Measurements from ENCODE around the gene SLC11A1.

SLC11A1 gene

DNA sequence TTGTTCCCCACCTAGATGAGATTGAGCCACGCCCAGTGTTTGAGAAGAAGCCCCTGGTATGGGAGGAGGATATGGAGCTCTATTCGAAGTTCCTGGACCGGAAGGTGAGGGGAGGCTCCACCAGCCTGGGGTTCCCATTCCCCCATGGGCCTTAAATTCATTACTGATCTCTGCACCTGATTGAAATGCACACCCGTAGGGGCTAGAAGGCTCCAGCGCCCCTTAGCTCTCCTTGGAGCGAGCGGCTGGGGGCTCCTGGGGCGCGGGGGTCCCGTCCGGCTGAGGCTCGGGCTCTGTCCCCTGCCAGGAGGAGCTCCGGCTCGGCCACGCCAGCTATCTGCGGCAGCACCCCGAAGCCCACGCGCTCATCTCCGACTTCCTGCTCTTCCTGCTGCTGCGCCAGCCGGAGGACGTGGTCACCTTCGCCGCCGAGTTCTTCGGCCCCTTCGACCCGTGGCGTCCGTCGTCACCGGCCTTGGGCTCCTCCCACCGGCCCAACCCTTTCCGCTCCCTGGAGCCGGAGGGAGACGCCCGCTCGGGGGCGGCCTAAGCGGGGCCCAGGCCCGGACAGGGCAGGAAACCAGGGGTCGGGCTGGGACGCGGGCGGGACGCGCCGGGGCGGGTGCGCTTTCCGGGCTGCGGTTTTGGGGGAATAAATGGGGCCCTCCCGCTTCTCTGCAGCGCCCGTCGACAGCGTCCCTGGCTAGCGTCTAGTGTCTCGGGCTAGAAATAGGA is 14.5 kb upstream of the SLC11A1 start:
- DNase-seq = no peak

DNA sequence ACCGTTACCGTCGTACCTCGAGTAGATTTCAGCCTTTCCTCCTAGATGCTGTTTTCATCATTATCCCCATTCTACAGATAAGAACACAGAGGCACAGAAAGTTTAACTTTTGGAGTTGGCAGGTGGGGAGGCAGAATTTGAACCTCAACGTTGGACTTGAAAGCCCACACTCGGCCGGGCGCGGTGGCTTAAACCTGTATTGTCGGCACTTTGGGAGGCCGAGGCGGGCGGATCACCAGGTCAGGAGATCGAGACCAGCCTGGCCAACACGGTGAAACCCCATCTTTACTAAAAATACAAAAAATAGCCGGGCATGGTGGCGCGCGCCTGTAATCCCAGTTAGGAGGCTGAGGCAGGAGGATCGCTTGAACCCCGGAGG is 13.9 kb upstream of the SLC11A1 start:
- no peak for DNase-seq

DNA sequence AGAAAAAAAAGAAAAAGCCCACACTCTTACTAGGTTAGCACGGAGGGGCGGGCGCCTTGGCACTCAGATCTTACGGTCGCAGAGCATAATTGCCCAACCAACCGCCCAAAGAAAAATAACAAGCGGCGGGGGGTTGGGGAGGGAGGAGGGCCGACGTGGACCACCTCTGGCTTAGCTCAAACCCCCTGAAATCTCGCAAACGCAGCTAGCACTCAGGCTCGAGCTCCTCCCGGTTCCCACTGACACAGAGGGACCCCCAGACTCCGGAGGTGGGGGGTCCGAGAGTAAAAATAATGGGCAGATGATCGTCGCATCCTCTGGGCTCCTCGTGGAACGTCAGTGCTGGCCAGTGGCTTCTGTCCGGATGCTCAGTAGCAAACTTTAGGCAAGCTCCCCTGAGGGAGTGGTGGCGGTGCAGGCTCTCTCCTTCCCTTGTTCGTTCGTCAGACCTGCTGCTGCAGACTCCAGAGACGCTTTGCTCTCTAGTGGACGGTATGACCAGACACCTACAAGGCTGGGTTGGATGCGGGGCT is 13.4 kb upstream of the SLC11A1 start:
- no peak for DNase-seq

DNA sequence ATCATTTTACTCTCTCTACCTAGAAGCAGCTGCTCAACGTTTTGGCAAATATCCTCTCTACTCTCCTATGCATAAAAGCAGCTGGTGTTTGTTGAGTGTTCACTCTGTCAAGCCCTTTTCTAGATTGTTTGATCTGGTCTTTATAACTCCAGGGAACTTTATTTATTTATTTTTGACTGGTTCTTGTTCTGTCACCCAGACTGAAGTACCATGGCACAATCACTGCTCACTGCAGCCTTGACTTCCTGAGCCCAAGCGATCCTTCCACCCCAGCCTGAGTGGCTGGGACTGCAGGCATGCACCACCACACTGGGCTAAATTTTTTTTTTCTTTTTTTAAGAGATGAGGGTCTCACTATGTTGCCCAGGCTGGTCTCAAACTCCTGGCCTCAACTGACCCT is 12.7 kb upstream of the SLC11A1 start:
- DNase-seq = no peak

DNA sequence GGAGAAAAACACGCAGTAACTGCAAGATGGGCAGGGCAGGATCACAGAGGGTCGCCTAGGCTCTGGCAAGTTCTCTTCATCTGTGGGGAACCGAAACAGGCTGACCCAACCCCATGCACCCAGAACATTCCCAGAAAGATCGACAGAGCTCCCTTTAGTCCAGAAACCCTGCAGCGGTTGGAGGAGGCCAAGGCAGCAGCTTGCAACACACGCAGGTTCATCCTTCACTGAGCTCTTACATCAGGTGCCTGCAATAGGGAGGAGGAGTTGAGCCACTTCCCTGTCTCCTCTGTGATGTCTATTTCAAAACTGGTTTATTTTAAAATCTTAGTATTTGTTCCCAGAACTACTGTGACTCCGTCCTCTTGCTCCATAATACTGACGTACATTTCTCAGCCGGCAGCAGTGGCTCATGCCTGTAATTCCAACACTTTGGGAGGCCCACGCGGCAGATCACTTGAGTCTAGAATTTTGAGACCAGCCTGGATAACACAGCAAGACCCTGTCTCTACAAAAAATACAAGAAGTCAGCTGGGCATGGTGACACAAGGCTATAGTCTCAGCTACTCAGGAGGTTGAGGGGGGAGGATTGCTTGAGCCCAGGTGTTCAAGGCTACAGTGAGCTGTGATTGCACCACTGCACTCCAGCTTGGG is 11.5 kb upstream of the SLC11A1 start:
- no peak for DNase-seq

DNA sequence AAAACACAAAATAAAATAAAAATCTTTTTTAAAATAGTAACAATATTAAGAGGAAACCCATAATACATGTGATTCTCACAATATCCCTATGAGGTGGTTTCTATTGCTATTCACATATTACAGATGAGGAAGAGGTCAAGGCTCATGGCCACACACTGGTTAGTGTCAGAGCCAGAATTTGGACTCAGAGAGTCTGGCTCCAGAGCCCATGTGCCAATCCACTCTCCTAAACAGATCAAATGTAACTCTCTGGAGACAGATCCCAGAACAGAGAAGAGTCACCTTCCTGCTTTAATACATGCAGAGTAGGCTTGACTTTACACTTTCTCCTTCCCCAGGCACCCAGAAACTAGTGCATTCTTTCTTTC is 10.1 kb upstream of the SLC11A1 start:
- no peak for DNase-seq

DNA sequence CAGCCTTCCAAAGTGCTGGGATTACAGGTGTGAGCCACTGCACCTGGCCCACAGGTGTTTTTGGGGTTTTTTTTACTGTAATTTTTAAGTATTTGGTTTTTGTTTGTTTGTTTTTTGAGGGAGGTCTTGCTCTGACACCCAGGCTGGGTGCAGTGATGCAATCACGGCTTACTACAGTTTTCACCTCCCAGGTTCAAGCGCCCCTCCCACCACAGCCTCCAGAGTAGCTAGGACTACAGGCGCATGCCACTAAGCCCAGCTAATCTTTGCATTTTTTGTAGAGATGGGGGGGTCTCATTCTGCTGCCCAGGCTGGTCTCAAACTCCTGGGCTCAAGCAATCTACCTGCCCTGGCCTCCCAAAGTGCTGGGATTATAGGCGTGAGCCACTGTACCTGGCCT is 7.3 kb upstream of the SLC11A1 start:
- DNase-seq = no peak

DNA sequence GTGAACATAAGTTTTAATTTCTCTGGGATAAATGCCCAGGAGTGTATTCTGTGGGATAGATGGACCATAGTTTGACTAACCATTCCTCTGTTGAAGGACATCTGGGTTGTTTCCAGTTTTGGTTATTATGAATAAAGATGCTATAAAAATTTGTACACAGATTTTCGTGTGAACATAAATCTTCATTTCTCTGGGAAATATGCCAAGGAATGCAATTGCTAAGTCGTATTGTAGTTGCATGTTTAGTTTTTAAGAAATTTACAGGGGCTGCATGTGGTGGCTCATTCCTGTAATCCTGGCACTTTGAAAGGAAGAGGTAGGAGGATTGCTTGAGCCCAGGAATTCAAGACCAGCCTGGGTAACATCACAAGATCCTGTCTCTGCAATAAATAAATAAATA is 6.9 kb upstream of the SLC11A1 start:
- DNase-seq = no peak

DNA sequence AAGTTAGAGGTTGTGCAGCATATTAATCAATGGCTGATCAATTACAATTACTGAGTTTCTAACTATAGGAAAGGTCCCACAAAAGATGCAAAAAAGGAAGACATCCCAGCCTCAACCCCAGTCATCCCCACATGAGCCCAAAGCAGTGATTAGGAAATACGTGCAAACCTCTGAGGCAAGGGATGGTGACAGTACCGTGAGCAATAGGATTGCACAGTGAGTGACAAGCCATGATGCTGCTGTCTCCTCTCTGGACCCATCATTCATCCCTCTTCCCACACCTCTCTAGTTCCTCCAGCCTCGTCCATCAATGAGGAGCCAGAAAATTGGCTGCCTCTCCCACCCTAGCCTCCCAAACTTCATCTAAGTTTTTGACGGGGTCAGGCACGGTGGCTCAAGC is 4.0 kb upstream of the SLC11A1 start:
- DNase-seq = no peak

DNA sequence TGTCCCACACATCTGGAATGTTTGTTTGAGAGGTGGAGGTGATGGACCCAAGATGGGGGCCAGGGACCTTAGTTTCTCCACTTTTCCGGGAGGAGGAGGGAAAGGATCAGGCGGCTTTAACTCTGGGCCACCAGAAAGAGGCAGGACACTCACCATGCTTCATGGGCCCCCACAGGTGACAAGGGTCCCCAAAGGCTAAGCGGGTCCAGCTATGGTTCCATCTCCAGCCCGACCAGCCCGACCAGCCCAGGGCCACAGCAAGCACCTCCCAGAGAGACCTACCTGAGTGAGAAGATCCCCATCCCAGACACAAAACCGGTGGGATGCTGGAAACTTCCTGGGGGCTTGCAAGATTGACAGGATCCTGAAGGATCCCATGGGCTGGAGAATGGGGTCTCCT is 712 bp downstream of the SLC11A1 start:
- no peak for DNase-seq

DNA sequence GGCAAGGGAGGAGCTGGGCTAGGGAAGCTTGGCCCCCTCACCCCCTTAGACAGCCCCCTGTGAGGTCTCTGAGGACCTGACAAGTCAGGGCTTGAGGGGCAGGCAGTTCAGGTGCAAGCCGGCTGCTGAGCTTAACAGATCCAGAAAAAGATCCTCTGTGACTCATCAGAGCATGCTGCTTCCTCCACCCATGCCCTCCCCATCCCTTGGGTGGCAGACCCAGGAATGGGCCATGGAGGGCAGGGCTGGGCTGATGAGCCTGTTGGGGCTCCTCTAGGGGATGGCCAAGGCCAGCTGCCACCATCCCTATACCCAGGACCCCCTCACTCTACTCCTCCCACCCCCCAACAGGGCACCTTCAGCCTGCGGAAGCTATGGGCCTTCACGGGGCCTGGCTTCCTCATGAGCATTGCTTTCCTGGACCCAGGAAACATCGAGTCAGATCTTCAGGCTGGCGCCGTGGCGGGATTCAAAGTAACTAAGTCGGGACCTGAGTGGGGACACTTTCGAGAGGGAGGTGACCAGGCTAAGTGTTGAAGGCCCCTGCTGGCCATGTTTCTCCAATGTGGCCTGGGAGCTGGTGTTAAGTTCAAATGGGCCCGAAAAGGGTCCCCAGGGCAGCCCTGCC is 1.9 kb downstream of the SLC11A1 start:
- peak; percentile 57 for DNase-seq

DNA sequence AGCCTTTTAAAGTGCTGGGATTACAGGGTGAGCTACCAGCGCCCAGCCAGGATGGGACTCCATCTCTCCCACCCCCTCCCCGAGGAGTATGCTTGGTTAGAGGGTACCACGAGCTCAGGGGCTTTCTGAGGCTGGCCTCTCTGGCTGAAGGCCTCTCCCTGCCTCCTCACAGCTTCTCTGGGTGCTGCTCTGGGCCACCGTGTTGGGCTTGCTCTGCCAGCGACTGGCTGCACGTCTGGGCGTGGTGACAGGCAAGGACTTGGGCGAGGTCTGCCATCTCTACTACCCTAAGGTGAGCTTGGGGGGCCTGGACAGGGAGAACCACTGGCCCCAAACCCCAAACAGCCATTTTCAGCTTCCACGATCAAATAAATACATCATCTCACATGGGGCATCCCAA is 2.9 kb downstream of the SLC11A1 start:
- DNase-seq = no peak

DNA sequence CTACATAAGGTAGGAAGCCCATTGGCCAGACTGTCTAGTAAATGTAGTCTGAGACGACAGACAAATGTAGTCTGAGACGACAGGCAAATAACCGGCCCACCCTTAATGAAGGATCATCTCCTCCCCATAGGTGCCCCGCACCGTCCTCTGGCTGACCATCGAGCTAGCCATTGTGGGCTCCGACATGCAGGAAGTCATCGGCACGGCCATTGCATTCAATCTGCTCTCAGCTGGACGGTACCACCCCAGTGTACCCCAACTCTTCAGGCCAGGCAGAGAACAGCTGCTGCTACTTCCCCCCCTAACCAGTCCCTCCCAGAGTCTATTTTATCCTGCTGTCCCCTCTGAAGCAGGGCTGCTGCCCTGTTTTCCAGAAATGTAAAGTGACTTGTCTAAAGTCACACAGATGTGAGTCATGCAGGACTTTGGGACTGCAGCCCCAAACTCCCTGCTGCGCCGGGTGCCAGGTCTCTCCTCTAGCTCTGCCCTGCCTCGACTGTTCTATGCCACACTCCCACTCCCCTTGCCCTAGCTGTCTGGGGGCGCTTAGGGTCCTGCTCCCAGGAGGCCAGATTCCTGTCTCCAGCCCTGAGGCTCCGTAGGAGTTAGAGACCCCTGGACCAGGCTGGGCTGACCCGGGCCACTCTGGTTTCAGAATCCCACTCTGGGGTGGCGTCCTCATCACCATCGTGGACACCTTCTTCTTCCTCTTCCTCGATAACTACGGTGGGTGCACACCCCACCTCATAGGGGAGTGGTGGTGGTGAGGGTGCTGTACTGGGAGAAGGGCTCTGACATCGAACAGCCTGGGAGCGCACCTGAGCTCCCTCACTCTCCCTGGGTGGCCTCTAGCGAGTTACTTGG is 4.7 kb downstream of the SLC11A1 start:
- no peak for DNase-seq

DNA sequence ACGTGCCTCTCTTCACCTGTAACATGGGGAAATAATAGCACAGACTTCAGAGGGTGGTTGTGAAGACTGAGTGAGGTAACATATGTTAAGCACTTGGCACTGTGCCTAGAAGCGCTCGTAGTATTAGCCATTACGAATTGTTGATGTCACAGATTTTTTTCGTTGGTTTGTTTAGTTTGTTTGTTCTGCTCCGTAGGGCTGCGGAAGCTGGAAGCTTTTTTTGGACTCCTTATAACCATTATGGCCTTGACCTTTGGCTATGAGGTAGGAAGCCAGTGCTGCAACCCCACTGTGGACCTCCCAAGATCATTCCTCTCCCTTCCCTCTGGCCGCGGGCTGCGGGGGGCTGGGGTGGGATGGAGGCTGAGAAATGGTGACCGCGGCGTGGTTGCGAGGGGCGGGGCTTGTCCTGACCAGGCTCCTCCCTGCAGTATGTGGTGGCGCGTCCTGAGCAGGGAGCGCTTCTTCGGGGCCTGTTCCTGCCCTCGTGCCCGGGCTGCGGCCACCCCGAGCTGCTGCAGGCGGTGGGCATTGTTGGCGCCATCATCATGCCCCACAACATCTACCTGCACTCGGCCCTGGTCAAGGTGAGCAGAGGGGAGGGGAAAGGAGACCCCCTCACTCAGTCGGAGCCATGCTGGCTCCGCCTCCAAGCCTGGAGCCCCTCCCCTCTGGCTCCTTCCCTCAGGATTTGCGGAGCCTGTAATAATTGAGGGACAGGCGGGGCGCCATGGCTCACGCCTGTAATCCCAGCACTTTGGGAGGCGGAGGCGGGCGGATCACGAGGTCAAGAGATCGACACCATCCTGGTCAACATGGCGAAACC is 5.5 kb downstream of the SLC11A1 start:
- DNase-seq = peak; percentile 89

DNA sequence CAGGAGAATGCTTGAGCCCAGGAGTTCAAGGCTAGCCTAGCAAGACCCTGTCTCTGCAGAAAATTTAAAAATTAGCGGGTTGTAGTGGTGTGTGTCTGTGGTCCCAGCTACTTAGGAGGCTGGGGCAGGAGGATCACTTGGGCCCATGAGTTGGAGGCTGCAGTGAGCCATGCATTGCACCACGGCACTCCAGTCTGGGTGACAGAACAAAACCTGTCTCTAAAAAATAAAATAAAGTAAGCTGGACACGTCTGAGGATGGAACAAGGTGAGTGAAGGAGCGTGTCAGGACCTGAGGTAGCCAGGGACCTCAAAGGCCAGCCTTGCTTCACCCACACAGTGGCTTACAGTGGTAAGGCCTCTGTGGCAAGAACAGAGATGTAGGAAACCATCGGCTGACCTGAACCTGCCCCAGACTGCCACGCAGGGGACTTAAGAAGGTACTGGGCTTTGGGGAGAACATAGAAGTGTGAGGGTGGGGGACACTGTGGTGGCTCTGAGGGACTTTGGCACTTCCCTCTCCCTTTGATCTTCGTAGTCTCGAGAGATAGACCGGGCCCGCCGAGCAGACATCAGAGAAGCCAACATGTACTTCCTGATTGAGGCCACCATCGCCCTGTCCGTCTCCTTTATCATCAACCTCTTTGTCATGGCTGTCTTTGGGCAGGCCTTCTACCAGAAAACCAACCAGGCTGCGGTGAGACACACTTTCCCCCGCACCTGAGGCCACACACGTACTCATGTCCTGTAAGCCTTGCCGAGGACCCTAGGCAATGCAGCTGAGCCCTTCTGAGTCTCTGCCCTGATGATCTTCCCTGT is 7.5 kb downstream of the SLC11A1 start:
- DNase-seq = no peak

DNA sequence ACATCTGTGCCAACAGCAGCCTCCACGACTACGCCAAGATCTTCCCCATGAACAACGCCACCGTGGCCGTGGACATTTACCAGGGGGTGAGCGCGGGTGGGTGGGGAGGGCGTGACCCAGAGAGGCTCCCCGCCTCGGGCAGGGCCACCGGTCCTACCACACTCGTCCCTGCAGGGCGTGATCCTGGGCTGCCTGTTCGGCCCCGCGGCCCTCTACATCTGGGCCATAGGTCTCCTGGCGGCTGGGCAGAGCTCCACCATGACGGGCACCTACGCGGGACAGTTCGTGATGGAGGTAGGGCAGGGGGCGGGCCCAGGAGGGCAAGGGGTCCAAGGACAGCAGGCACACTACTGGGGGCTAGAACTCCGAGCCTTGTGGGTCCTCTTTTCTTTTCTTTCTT is 9.1 kb downstream of the SLC11A1 start:
- no peak for DNase-seq

DNA sequence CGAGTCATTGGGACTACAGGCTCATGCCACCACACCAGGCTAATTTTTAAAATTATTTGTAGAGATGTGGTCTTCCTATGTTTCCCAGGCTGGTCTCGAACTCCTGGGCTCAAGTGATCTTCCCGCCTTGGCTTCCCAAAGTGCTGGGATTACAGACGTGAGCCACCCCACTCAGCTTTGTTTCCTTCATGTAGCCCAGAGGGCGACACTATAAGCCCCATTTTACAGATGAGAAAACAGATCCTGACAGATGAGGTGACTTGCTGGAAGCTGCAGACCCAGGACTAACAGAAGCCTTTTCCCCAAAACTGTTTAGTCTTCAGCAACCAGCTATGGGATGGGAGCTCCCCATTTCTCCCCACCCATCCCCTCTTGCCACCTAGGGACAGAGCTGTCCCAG is 10.4 kb downstream of the SLC11A1 start:
- no peak for DNase-seq

DNA sequence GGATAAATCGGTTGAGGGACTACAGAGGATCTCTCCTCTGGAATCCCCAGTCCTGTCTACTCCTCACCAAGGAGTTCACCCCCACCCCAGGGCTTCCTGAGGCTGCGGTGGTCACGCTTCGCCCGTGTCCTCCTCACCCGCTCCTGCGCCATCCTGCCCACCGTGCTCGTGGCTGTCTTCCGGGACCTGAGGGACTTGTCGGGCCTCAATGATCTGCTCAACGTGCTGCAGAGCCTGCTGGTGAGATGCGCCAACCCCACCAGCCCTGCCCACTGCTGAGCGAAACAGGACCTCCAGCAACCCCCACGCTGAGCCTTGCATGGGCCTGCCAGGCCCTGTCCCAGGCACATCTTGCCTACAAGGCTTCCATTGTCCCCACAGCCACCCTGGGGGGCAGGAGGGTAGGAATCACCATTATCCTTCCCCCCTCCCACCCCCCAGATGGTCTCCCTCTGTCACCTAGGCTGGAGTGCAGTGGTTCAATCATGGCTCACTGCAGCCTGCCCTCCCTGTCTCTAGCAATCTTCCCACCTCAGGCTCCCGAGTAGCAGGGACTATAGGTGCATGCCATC is 10.9 kb downstream of the SLC11A1 start:
- no peak for DNase-seq

DNA sequence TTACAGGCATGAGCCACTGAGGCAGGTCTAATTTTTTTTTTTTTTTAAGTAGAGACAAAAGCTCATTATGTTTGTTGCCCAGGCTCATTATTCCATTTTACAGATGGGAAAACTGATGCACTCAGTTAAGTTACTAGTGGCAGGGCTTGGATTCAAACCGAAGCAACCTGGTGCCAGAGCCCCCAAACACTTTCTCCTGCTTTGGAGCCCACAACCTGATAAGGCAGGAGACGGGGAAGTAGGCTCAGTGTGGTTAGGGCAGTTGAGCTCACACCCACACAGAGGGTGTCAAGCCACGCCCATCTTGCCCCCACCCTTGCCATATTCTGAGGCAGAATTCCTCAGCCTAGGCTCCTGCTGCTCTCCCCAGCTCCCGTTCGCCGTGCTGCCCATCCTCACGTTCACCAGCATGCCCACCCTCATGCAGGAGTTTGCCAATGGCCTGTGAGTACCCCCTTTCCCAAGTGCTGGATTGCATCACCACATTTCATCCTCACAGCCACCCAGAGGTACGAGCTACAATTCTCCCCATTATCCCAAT is 11.7 kb downstream of the SLC11A1 start:
- no peak for DNase-seq

DNA sequence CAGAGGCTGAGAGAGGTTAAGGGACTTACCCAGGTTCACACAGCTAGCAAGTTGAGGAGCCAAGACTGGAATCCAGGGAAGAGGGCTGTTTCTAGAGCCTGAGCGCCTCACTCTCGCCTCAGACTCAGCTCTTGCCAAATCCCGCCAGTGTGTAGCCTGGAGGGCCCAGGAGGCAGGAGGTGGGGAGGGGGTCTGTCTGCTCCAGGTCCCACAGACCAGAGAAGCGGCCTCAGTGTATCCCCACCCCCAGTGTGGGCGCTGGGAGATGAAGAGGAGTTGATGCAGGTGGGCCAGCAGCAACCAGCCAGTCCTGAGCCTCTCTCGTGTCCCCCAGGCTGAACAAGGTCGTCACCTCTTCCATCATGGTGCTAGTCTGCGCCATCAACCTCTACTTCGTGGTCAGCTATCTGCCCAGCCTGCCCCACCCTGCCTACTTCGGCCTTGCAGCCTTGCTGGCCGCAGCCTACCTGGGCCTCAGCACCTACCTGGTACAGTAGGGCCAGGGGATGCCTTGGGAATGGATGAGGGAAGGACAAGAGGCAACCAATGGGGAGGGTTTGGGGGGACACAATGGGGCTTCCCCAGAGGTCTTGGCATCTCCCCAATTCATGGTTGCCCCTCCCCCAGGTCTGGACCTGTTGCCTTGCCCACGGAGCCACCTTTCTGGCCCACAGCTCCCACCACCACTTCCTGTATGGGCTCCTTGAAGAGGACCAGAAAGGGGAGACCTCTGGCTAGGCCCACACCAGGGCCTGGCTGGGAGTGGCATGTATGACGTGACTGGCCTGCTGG is 12.4 kb downstream of the SLC11A1 start:
- DNase-seq = no peak
